GM12878 (cell line): ENCODE results near the gene UBR3. TPM values are rescaled to one million over a fixed set of nuclear protein-coding genes. Genes with fewer than 3 reads are reported as not detected.

ENCODE experiments used
- ATAC-seq: fragments of 200-7000 bp; cut with Tn5 transposase; 3 replicates; pipeline ENCODE4 v1.9.1; 2020; ENCODE audit warnings: mild to moderate bottlenecking, moderate library complexity
- BruUV-seq: library from RNA; stranded (reverse); fragments of 400-500 nt; replicated peaks from 2 replicates; lab custom pipeline; 2021; lab: Mats Ljungman, UMichigan
- CTCF ChIA-PET: fragments of 300-600 bp; sonication (Branson Sonifier 250); formaldehyde crosslinking; extraction: SDS; loops from one replicate; lab custom pipeline; 2021; ENCODE audit warnings: inconsistent platforms; lab: Yijun Ruan, JAX
- POLR2A ChIA-PET: fragments of 350-600 bp; formaldehyde crosslinking; extraction: SDS; loops from one replicate; lab custom pipeline; 2021; ENCODE audit warnings: inconsistent platforms; lab: Charles Lee
- RAD21 ChIA-PET: fragments of 300-600 bp; sonication (Branson Sonifier 250); formaldehyde crosslinking; loops from one replicate; lab custom pipeline; 2023; ENCODE audit warnings: antibody characterized with exemption; ENCODE audit not compliant: unreplicated experiment; lab: Charles Lee
- SMC1A ChIA-PET: fragments of 300-600 bp; sonication (Branson Sonifier 250); formaldehyde crosslinking; loops from one replicate; lab custom pipeline; 2023; ENCODE audit not compliant: unreplicated experiment, uncharacterized antibody; lab: Charles Lee
- DNase-seq: peaks from one replicate; pipeline ENCODE4 v3.0.0-alpha.2; 2011; ENCODE audit warnings: low read depth, low spot score
- FAIRE-seq: peaks from 3 replicates; lab custom pipeline; 2011; peaks lifted over from hg19 to GRCh38; lab: Jason Lieb, UNC
- H2AFZ ChIP-seq: 2 replicates; pipeline ENCODE4 v1.6.0; 2011; ENCODE audit warnings: low read depth, low read length, control low read depth; ENCODE audit not compliant: control insufficient read depth
- H3K27ac ChIP-seq: 2 replicates; pipeline ENCODE4 v1.5.1; 2011; ENCODE audit warnings: control low read depth; ENCODE audit not compliant: control insufficient read depth, insufficient read depth
- H3K27me3 ChIP-seq, 2 experiments: replicated peaks in 1 of 2; 2 replicates each; pipeline versions ENCODE4 v1.6.0 to v1.6.1; 2011; ENCODE audit warnings: low read length in 1 of 2; ENCODE audit not compliant: control insufficient read depth in 2 of 2, insufficient read depth in 2 of 2
- H3K36me3 ChIP-seq, 2 experiments: 2 replicates each; pipeline ENCODE4 v1.5.1; 2011; ENCODE audit warnings: low read length in 1 of 2; ENCODE audit not compliant: control insufficient read depth in 2 of 2, insufficient read depth in 2 of 2
- H3K4me1 ChIP-seq: 2 replicates; pipeline ENCODE4 v1.6.1; 2011; ENCODE audit warnings: mild to moderate bottlenecking, low read length, moderate library complexity, mixed read lengths; ENCODE audit not compliant: control insufficient read depth, insufficient read depth
- H3K4me2 ChIP-seq: 2 replicates; pipeline ENCODE4 v1.6.0; 2011; ENCODE audit warnings: control low read depth; ENCODE audit not compliant: control insufficient read depth, insufficient read depth
- H3K4me3 ChIP-seq: fragments of 200-600 bp; sonication (generic); 2 replicates; pipeline ENCODE4 v1.5.1; 2016
- H3K79me2 ChIP-seq: 2 replicates; pipeline ENCODE4 v1.6.0; 2011; ENCODE audit warnings: low read length; ENCODE audit not compliant: control insufficient read depth, insufficient read depth
- H3K9ac ChIP-seq: 2 replicates; pipeline ENCODE4 v1.8.0; 2011; ENCODE audit warnings: low read length, control low read depth, mixed read lengths; ENCODE audit not compliant: control insufficient read depth, insufficient read depth
- H3K9me3 ChIP-seq: replicated peaks from 3 replicates; pipeline ENCODE4 v1.5.1; 2011; ENCODE audit warnings: mild to moderate bottlenecking, low read length; ENCODE audit not compliant: control insufficient read depth, insufficient read depth
- H4K20me1 ChIP-seq: 2 replicates; pipeline ENCODE4 v1.6.0; 2011; ENCODE audit not compliant: control insufficient read depth, insufficient read depth
- BRCA1 ChIP-seq: IDR thresholded peaks from 2 replicates; pipeline ENCODE4 v1.6.1; 2011; ENCODE audit warnings: low read depth, low read length, improper control_type of control experiment
- CHD1 ChIP-seq: IDR thresholded peaks from 2 replicates; pipeline ENCODE4 v1.6.1; 2012; ENCODE audit warnings: low read depth, low read length, improper control_type of control experiment
- CHD2 ChIP-seq: IDR thresholded peaks from 2 replicates; pipeline ENCODE4 v1.6.1; 2011; ENCODE audit warnings: low read depth, low read length, improper control_type of control experiment, borderline replicate concordance
- HDAC6 ChIP-seq: fragments of 200-600 bp; sonication (generic); IDR thresholded peaks from one replicate; pipeline ENCODE4 v1.8.0; 2017; ENCODE audit warnings: antibody characterized with exemption; ENCODE audit not compliant: unreplicated experiment
- SMC3 ChIP-seq: IDR thresholded peaks from 2 replicates; pipeline ENCODE4 v1.6.1; 2011; ENCODE audit warnings: low read length, improper control_type of control experiment, borderline replicate concordance
- SREBF1 ChIP-seq: IDR thresholded peaks from 2 replicates; pipeline ENCODE4 v1.6.1; 2012; ENCODE audit warnings: mild to moderate bottlenecking, low read length
- TAF1 ChIP-seq: IDR thresholded peaks from 2 replicates; pipeline ENCODE4 v1.6.1; 2011; ENCODE audit warnings: mild to moderate bottlenecking, low read depth, low read length, borderline replicate concordance
- YY1 ChIP-seq: IDR thresholded peaks from 2 replicates; pipeline ENCODE4 v1.6.1; 2011; ENCODE audit warnings: low read depth, mild to moderate bottlenecking, low read length
- WGBS: methylation state at CpG from one replicate; pipeline ENCODE4 v1.1.6; 2016; ENCODE audit warnings: low lambda C conversion rate; ENCODE audit not compliant: insufficient replicate concordance, insufficient coverage; ENCODE audit errors: missing lambda C conversion rate; 5-methylcytosine and 5-hydroxymethylcytosine counted together
- in situ Hi-C: fragments of 300-500 bp; cut with MboI; formaldehyde crosslinking; loops from 9 replicates; pipeline ENCODE4 v1.14.3; 2018; ENCODE audit warnings: mixed read lengths
- intact Hi-C: fragments of 100-400 bp; cut with micrococcal nuclease; formaldehyde crosslinking; loops from one replicate; pipeline ENCODE4 v1.14.2; 2022; ENCODE audit not compliant: unreplicated experiment
- polyA plus RNA-seq, 11 experiments: library from polyadenylated mRNA; depleted of rRNA in 4 of 11; unstranded in 6 of 11; stranded (reverse) in 5 of 11; fragments of >200 nt; fragmentation: Nextera tagmentation in 4 of 11; fragmentation: Illumina TruSeq in 1 of 11; extraction: Ambion mirVana in 4 of 11; extraction: Trizol in 1 of 11; gene quantifications; 1 replicate in 1 of 11; 2 replicates in 10 of 11; pipeline versions ENCODE4 v1.2.1 to v1.2.3, GENCODE V29; 2011 to 2016; ENCODE audit warnings: inconsistent platforms in 2 of 11, missing spikeins in 2 of 11, low read depth in 1 of 11
- total RNA-seq, 4 experiments: library from RNA; depleted of rRNA in 3 of 4; stranded (reverse); fragments of >200 nt in 3 of 4; fragmentation: Illumina TruSeq in 1 of 4; extraction: Trizol in 1 of 4; gene quantifications; 2 replicates each; pipeline versions ENCODE4 v1.2.1 to v1.2.3, GENCODE V29; 2013 to 2021
- TF ChIP-seq, protein P1 (sequence below): IDR thresholded peaks from 2 replicates; pipeline ENCODE4 v1.6.1; 2012; ENCODE audit warnings: low read depth, low read length, improper control_type of control experiment
- TF ChIP-seq, protein P2 (sequence below): fragments of 450-650 bp; IDR thresholded peaks from 2 replicates; pipeline ENCODE4 v1.6.1; 2017; ENCODE audit warnings: mild to moderate bottlenecking, moderate library complexity
- TF ChIP-seq, protein P3 (sequence below): IDR thresholded peaks from 2 replicates; pipeline ENCODE4 v1.6.1; 2012; ENCODE audit warnings: improper control_type of control experiment, low read depth, low read length; ENCODE audit not compliant: insufficient replicate concordance
- TF ChIP-seq, protein P4 (sequence below): fragments of 450-650 bp; IDR thresholded peaks from 2 replicates; pipeline ENCODE4 v1.6.1; 2017; ENCODE audit warnings: mild to moderate bottlenecking

Gene UBR3
- total and polyA plus RNA-seq, 10 of the 15 experiments (the other 5 are each of a cell fraction or from before 2014, with no cell fraction given), result 3.8 to 22.9 (median 11.2) TPM

DNA sequence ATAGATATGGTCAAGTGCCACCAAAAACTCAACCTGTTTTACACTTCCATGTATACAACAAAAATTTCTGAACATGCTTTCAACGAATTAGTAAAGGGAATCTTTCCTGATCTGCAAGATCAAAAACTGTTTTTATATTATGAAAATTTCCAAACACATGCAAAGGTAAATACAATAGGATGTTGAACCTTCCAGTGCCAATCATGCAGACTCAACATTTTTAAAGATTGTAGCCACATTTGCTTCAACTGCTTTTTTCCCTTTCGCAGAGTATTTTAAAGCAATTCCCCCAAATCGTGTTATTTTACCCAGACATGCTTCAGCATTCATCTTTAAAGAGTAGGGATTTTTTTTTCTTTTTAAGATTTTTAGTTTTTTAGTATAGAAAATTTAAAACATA lies 40.3 kb downstream of the UBR3 start:
- H3K27ac ChIP-seq, result no peak overlapping the region
- ChIA-PET RAD21 (no interaction called here), SMC1A (interaction anchor here (1.0 kb wide), 1 partner anchor 10 kb away, joined by 4 read pairs; no protein-coding TSS in a partner anchor), CTCF (no interaction called here), POLR2A (no interaction called here)
- H3K79me2 ChIP-seq, result no peaks in the 10 kb centered on the region; the same call in none of the 2 replicates
- H3K4me1 ChIP-seq, result no peaks in the 10 kb centered on the region
- no peaks in the 10 kb centered on the region for H3K36me3 ChIP-seq
- intact Hi-C loops, result no loop called here
- no TSS peak for BruUV-seq
- FAIRE-seq (no peak), ATAC-seq (no peak), DNase-seq (no peak)
- H3K9ac ChIP-seq, result no peak overlapping the region
- no peaks in the 10 kb centered on the region for H4K20me1 ChIP-seq
- in situ Hi-C loops, result no loop called here
- H3K9me3 ChIP-seq, result no peaks in the 10 kb centered on the region
- H3K4me2 ChIP-seq, result no peak overlapping the region
- no peaks in the 10 kb centered on the region for H3K27me3 ChIP-seq
- 97% methylated on average over 3 of the region's 3 CpGs for WGBS
- H2AFZ ChIP-seq, result no peak overlapping the region
- H3K4me3 ChIP-seq, result no peak overlapping the region
- no peak for TF ChIP-seq CHD1
- no peak for TF ChIP-seq CHD2
- TF ChIP-seq YY1, result no peak
- TF ChIP-seq, protein P1, sequence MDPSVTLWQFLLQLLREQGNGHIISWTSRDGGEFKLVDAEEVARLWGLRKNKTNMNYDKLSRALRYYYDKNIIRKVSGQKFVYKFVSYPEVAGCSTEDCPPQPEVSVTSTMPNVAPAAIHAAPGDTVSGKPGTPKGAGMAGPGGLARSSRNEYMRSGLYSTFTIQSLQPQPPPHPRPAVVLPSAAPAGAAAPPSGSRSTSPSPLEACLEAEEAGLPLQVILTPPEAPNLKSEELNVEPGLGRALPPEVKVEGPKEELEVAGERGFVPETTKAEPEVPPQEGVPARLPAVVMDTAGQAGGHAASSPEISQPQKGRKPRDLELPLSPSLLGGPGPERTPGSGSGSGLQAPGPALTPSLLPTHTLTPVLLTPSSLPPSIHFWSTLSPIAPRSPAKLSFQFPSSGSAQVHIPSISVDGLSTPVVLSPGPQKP, result no peak
- no peak for TF ChIP-seq HDAC6
- TF ChIP-seq, protein P2, sequence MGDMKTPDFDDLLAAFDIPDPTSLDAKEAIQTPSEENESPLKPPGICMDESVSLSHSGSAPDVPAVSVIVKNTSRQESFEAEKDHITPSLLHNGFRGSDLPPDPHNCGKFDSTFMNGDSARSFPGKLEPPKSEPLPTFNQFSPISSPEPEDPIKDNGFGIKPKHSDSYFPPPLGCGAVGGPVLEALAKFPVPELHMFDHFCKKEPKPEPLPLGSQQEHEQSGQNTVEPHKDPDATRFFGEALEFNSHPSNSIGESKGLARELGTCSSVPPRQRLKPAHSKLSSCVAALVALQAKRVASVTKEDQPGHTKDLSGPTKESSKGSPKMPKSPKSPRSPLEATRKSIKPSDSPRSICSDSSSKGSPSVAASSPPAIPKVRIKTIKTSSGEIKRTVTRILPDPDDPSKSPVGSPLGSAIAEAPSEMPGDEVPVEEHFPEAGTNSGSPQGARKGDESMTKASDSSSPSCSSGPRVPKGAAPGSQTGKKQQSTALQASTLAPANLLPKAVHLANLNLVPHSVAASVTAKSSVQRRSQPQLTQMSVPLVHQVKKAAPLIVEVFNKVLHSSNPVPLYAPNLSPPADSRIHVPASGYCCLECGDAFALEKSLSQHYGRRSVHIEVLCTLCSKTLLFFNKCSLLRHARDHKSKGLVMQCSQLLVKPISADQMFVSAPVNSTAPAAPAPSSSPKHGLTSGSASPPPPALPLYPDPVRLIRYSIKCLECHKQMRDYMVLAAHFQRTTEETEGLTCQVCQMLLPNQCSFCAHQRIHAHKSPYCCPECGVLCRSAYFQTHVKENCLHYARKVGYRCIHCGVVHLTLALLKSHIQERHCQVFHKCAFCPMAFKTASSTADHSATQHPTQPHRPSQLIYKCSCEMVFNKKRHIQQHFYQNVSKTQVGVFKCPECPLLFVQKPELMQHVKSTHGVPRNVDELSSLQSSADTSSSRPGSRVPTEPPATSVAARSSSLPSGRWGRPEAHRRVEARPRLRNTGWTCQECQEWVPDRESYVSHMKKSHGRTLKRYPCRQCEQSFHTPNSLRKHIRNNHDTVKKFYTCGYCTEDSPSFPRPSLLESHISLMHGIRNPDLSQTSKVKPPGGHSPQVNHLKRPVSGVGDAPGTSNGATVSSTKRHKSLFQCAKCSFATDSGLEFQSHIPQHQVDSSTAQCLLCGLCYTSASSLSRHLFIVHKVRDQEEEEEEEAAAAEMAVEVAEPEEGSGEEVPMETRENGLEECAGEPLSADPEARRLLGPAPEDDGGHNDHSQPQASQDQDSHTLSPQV, result no peak
- no peak for TF ChIP-seq SMC3
- TF ChIP-seq BRCA1, result no peak
- TF ChIP-seq, protein P3, sequence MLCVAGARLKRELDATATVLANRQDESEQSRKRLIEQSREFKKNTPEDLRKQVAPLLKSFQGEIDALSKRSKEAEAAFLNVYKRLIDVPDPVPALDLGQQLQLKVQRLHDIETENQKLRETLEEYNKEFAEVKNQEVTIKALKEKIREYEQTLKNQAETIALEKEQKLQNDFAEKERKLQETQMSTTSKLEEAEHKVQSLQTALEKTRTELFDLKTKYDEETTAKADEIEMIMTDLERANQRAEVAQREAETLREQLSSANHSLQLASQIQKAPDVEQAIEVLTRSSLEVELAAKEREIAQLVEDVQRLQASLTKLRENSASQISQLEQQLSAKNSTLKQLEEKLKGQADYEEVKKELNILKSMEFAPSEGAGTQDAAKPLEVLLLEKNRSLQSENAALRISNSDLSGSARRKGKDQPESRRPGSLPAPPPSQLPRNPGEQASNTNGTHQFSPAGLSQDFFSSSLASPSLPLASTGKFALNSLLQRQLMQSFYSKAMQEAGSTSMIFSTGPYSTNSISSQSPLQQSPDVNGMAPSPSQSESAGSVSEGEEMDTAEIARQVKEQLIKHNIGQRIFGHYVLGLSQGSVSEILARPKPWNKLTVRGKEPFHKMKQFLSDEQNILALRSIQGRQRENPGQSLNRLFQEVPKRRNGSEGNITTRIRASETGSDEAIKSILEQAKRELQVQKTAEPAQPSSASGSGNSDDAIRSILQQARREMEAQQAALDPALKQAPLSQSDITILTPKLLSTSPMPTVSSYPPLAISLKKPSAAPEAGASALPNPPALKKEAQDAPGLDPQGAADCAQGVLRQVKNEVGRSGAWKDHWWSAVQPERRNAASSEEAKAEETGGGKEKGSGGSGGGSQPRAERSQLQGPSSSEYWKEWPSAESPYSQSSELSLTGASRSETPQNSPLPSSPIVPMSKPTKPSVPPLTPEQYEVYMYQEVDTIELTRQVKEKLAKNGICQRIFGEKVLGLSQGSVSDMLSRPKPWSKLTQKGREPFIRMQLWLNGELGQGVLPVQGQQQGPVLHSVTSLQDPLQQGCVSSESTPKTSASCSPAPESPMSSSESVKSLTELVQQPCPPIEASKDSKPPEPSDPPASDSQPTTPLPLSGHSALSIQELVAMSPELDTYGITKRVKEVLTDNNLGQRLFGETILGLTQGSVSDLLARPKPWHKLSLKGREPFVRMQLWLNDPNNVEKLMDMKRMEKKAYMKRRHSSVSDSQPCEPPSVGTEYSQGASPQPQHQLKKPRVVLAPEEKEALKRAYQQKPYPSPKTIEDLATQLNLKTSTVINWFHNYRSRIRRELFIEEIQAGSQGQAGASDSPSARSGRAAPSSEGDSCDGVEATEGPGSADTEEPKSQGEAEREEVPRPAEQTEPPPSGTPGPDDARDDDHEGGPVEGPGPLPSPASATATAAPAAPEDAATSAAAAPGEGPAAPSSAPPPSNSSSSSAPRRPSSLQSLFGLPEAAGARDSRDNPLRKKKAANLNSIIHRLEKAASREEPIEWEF, result no peak
- no peak for TF ChIP-seq TAF1
- TF ChIP-seq, protein P4, sequence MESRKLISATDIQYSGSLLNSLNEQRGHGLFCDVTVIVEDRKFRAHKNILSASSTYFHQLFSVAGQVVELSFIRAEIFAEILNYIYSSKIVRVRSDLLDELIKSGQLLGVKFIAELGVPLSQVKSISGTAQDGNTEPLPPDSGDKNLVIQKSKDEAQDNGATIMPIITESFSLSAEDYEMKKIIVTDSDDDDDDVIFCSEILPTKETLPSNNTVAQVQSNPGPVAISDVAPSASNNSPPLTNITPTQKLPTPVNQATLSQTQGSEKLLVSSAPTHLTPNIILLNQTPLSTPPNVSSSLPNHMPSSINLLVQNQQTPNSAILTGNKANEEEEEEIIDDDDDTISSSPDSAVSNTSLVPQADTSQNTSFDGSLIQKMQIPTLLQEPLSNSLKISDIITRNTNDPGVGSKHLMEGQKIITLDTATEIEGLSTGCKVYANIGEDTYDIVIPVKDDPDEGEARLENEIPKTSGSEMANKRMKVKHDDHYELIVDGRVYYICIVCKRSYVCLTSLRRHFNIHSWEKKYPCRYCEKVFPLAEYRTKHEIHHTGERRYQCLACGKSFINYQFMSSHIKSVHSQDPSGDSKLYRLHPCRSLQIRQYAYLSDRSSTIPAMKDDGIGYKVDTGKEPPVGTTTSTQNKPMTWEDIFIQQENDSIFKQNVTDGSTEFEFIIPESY, result no peak
- TF ChIP-seq SREBF1, result no peak
